ENCODE data around the gene PHF14.

DNA sequence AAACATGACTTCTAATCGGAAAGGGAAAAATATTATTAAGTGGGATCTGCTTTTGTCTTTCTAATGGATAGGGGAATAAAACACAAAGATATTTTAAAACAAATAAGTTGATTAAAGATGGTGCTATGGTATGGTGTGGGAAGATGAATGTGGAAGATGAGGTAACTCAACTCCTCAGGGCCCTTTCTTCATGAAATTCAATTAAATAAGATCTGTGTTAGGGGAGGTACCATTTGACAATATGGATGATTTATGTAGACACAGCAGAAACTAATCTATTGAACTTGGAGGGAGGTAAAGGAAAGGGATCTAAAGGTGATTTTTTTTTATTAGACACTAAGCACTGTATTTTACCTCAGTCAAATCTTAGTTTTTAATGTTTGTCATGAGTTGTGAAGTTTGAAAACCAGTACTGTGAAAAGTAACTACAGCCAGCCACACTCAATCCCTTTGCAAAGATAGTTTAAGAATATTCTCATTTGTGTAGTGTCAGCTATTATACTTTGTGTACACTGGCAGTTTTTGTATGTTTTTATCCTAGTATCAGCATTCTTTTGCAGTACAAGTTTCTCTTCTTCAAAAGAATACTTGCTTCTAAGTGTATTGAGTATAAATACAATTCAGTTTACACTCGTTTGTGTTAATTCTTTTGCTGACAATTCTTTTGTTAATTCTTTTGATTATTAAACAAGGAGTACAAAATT, 151.3 kb downstream of the PHF14 start:
- TF ChIP-seq POLR2A (IDR thresholded peaks at IDR 0.05): no peak
- TF ChIP-seq, protein P1, sequence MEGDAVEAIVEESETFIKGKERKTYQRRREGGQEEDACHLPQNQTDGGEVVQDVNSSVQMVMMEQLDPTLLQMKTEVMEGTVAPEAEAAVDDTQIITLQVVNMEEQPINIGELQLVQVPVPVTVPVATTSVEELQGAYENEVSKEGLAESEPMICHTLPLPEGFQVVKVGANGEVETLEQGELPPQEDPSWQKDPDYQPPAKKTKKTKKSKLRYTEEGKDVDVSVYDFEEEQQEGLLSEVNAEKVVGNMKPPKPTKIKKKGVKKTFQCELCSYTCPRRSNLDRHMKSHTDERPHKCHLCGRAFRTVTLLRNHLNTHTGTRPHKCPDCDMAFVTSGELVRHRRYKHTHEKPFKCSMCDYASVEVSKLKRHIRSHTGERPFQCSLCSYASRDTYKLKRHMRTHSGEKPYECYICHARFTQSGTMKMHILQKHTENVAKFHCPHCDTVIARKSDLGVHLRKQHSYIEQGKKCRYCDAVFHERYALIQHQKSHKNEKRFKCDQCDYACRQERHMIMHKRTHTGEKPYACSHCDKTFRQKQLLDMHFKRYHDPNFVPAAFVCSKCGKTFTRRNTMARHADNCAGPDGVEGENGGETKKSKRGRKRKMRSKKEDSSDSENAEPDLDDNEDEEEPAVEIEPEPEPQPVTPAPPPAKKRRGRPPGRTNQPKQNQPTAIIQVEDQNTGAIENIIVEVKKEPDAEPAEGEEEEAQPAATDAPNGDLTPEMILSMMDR (IDR thresholded peaks at IDR 0.05): no peak

All from adrenal gland (tissue), 5 donors.